ENCODE data around the gene HPDL. TPM values are rescaled to one million over a fixed set of nuclear protein-coding genes. Genes with fewer than 3 reads are reported as not detected.
A peak's percentile ranks its signal among the peaks of the same experiment; 100 is the strongest.

The HPDL gene
- total RNA-seq, 1 experiment from 2014 or later: not detected

DNA sequence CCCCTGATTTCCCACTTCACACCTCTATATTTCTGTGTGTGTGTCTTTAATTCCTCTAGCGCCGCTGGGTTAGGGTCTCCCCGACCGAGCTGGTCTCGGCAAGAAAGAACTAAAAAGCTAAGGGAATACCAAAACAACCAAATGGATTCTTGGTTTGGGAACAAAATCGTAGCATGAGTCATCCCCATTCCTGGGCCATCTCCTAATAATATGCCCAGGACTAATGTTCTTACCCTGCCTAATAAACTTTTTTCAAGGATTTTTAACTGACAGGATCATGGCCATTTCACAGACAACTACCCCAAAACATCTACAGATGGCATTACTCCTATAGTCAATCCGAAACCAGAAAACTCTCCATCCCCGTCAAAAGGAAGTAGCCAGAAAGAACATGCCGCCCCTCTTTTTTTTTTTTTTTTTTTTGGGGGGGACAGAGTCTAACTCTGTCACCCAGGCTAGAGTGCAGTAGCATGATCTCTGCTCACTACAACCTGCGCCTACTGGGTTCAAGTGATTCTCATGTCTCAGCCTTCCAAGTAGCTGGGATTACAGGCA lies 4.1 kb upstream of the HPDL start:
- no peak for DNase-seq (ENCODE audit: low spot score)

DNA sequence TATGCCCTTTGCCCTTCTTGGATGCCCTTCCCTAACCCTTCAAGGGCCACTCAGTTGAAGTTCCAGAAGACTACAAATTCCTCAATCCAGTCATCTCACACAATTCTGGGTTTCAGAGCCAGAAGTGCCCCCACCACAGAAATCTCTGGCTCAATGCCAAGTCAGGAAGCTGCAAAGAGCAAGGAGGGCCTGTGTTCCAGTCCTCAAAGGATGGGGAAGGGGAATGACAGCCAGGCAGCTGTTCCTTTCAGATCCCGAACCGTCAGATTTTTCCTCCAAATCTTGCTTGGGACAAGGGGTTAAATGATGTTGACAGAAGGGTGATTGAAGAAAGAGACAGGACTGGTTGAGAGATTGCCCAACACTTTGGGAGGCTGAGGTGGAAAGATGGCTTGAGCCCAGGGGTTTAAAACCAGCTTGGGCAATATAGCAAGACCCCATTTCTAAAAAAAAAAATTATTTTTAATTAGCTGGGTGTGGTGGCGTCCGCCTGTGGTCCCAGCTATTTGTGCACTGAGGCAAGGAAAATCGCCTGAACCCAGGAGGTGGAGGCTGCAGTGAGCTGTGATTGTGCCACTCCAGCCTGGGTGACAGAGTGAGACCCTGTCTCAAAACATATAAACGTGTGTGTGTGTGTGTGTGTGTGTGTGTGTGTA lies 716 bp upstream of the HPDL start:
- DNase-seq (ENCODE audit: low spot score): no peak

DNA sequence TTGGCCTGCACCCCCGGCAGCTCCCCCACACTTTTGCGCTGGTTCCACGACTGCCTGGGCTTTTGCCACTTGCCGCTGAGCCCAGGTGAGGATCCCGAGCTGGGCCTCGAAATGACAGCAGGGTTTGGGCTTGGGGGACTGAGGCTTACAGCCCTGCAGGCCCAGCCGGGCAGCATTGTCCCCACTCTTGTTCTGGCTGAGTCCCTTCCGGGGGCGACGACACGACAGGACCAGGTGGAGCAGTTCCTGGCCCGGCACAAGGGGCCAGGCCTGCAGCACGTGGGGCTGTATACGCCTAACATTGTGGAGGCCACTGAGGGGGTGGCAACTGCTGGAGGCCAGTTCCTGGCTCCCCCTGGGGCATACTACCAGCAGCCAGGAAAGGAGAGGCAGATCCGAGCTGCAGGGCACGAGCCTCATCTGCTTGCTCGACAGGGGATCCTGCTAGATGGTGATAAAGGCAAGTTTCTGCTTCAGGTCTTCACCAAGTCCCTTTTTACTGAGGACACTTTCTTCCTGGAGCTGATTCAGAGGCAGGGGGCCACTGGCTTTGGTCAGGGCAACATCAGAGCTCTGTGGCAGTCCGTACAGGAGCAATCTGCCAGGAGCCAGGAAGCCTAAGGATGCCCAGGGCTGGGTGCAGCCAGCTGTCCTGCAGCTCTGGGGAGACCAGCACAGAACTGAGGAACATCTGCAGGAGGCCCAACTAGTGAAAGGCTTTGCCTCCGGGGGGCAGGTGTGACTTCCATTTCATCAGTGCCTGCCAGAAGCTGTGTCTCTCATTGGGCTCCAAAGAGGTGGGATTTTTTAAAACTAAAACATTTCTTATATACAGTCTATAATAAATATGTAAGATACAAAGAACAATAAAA lies 1.2 kb downstream of the HPDL start:
- no peak for DNase-seq (ENCODE audit: low spot score)

DNA sequence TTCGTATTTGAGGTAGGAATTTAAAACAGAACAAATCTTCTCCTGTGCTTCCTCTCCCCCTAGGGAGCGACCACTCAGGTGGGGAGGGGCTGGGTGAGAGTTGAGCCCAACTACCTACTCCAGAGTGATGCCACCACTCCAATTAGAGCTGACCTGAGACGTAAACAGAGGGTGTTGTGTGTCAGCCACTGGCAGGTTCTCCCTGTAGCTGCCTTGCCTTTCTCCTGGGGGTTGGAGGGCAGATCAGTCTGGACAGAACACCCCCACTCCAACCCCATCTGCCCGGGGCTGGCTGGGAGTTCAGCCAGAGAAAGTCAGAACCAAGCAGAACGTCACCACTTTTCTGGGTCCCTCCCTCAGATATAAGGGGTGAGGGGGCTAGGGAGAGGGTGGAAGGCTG lies 2.0 kb downstream of the HPDL start:
- DNase-seq (ENCODE audit: low spot score): no peak

DNA sequence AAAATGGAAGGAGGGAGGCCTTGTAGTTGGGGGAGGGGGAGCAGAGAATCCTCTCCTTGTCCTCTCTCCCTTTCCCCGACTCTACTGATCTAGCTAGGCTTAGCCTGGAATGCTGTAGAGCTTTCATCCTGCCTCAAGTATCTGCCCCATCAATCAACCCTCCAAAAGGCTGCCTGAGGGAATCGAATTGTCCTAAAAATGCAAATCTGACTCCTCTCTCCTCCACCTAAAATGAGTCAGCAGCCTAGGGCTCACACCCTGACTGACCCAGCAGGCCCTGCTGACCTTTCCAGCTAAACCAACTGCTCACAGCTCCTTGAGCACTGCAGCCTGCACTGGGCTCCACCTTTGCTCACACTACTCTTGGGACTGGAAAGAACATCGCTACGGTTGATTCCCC lies 2.8 kb downstream of the HPDL start:
- DNase-seq (ENCODE audit: low spot score): no peak

DNA sequence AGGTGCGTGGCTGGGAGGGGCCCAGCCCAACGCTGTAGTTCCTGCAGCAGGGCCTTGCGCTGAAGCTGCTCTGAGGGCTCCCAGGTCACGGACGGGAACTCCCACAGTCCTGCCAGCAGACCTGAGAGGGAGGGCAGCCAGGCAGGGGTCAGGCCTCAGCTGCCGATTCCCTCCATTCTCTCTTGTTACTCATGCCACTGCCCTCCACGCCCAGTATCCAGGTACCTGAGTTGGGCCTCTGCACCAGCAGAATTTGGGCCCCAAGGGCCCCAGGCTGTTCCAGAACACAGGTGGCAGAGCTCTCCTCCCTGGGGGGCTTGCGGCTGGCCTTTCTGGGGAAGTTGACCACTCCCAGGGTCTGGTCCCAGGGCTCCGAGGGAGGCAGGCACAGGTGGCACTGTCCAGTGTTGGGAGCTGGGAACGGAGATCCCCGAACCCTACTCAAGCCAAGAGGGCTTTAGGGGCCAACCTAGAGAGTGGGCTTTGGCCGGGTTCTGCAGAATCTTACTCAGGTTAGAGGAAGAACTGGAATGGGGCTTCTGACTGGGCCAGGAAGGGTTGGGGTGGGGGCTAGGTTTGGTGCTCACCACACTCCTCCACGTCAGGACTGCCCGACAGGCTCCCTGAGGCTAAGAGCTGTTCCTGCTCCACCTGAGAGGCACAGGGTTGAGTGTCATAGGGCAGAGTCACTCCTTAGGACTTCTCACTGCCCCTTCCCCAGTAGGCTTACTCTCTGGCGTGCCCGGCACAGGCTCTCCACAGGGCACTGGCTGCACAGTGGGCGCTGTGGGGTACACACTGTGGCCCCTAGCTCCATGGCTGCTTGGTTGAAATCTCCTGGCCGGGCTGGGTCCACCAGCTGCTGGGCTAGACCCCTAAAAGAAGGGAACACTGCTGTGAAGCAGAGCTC lies 5.0 kb downstream of the HPDL start:
- no peak for DNase-seq (ENCODE audit: low spot score)

DNA sequence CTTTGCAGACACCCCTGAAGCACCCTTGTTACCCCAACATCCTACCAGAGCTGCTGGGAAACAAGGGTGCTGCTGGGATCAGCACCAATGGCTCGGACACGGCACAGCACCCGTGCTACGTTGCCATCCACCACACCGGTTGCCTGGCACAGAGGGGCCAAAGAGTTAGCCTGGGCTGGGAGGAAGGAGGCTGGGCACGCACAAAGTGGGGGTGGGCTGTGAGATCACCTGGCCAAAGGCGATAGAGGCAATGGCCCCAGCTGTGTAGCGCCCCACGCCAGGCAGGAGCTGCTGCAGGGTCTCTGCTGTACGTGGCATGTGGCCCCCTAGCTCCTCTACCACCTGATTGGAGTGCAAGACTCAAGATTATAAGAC lies 5.6 kb downstream of the HPDL start:
- no peak for DNase-seq (ENCODE audit: low spot score)

DNA sequence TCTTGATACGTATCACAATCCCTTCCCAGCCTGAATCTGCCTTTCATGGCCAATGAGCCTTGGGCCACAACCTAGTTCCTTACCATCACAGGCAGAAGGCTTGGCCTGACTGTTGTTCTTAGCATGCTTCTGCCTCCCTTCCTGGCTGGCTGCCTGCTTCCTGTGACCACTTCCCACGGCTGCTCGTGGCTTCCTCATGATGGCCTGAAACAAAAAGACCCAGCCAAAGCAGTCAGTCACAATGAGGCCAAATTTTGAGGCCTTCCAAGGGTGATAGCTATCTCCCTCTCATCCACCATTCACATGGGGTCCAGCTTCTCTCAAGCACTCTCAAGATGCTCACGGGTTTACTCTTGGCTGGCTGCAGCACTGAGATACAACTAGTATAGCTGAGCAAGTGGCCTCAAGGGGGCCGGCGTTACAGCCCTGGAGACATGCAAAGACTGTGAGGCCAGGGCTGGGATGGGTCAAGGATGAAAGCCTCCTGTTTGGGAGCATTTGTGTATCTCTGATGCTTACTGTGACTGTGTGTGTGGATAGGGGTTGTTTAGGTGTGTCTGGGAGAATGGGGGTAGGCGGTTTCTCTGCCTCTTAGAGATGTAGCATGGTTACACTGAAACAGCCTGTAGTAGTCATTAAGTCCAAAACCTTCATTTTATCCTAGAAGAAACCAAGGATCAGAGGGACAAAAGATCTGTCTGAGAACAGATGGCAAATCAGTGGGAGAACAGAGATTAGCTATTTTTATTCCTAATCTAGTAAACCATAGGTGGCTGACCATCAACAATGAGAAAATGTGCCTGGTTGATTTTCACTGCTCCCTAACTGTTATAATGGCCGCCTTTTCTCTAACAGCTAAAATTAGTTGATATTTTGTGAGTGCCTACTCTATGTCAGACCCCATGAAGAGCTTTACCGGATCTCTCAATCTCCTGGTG lies 7.9 kb downstream of the HPDL start:
- no peak for DNase-seq (ENCODE audit: low spot score)

DNA sequence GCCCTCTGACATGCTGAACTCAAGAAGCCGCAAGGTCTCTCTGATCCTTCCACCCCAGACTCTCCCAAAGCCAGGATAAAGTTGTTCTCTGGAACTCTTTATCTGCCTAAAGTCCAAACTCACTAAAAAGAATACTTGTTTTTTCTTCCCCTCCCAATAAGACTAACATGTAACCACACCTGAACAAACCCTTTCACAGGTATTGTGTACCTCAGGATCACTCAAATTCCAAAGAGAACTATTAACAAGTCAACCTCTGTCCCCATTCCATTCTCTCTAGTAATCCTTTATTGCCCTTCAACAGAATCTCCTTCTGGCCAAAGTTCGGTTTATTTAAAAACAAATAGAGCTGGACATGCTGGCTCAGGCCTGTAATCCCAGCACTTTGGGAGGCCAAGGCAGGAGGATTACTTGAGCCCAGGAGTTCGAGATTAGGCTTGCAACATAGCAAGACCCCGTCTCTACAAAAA lies 9.2 kb downstream of the HPDL start:
- no peak for DNase-seq (ENCODE audit: low spot score)

DNA sequence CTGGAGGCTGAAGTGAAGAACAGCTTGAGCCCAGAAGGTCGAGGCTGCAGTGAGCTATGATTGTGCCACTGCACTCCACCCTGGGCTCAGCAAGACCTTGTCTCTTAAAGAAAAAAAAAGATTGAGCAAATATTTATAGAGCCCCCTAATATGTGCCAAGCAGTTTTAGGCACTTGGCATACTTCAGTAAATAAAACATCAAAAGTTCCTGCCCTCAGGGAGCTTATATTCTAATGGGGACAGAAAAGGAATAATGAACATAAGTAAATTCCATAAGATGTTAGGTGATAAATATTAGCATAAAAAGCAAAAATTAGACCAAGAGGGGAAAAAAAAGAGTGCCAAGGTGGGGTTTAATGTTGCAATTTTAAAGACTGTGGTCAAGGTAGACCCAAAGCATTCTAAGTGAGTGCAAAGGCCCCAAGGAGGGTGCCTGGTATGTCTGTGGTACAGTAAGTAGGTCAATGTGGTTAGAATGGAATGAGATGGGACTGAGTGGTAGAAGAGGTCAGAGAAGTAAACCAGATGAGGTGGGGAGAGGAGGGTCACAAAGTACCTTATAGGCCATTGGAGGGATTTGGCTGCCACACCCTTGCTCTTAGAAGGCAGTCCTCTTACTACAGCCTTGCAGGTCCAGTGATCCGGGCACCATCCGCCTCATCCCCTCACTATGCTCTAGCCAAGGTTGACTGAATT lies 11.1 kb downstream of the HPDL start:
- no peak for DNase-seq (ENCODE audit: low spot score)

DNA sequence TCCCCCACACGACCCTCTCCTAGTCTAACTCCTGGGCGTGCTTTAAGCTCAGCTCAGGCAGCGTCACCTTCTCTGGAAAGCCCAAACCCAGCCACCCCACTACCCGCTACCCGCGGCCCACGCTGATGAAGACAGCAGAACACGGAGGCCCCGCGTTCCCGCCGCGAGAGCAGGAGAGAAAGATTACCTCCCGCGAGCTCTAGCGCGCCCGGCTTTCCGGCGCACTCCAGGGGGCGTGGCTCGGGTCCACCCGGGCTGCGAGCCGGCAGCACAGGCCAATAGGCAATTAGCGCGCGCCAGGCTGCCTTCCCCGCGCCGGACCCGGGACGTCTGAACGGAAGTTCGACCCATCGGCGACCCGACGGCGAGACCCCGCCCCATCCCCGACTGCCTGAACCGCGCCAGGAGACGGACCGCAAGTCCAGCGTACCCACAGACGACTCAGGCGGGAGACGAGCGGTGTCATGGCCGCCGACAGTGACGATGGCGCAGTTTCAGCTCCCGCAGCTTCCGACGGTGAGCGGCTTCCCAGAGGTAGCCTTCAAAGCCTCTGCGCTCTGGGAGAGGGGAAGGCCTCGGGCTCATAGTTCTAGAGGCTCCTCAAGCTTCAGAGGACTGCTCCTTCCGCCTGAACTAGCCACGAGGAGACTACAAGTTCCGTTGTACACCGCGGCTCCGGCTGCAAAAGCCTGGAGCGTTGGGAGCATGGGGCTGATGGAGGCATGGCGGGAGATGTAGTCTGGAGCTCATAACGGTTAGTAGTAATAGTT lies 13.3 kb downstream of the HPDL start, which contains the start of the genes MUTYH and TOE1:
TSS of gene MUTYH (minus strand) at position 652 of the 770 bp plus-strand sequence. CDS start 5,935 bp downstream, outside the sequence.
TSS of gene TOE1 (plus strand) at position 382 of the 770 bp plus-strand sequence. CDS start at position 465, 83 bp downstream.
- peak; percentile 82 for DNase-seq (ENCODE audit: low spot score)

DNA sequence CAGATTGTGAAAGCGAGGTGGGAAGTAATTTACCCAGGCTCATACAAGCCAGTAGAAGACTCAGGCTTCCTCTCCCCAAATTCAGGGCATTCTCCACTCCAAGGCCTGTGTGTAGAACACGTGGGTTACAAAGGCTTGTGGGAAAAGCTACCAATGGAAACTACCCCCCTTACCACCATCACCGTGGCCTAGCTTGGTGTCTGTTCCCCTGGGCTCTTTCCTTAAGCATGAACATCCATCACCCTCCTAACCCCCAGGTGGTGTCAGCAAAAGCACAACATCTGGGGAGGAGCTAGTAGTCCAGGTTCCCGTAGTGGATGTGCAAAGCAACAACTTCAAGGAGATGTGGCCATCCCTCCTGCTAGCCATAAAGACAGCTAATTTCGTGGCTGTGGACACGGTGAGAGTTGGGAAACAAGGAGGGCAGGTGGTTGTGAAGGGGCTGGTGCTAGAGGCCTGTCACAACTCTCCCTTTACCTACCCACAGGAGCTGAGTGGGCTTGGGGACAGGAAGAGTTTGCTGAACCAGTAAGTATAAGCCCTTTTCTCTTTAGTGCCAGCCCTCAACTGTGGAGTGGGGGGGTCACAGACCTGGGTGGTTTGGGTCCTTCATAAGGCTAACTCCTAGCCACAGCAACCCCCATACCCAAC lies 14.2 kb downstream of the HPDL start:
- no peak for DNase-seq (ENCODE audit: low spot score)

DNA sequence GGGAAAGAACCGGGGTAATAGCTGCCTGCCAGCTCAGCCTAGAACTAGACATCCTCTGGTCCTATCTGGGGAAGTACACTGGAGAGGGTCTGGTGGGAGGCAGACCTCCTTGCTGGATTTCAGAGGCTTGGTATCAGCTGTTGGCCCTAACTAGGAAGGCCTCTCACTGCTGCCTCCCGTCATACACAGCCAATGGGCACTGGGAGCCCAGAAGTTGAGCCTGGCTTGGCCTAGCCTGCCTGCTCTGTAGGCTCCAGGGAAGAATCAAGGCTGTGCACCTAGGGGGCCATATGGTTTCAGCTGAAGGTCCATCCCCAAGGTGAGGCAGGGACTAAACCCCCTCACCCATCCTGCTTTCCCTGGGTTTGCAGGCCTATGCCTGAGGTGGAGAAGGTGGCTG lies 17.8 kb downstream of the HPDL start:
- DNase-seq (ENCODE audit: low spot score): no peak

DNA sequence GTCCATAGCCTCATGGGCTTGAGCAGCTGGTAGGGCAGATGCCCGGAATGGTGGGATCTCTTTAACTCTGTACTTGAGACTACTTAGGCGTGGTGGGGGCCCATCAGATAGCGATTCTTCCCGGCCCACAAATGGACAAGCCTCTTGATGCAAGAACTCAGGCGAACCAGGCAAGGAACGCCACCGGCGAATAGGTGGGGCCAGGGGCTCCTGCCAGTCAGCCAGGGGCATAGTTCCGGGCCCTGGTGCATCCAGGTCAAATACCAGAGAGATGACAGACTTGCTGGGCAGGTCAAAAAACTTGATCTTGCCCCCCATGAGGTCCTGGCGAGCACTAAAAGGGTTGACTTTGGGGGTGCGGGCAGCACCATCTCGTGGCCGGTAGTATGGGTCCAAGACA lies 18.3 kb downstream of the HPDL start:
- DNase-seq (ENCODE audit: low spot score): no peak

DNA sequence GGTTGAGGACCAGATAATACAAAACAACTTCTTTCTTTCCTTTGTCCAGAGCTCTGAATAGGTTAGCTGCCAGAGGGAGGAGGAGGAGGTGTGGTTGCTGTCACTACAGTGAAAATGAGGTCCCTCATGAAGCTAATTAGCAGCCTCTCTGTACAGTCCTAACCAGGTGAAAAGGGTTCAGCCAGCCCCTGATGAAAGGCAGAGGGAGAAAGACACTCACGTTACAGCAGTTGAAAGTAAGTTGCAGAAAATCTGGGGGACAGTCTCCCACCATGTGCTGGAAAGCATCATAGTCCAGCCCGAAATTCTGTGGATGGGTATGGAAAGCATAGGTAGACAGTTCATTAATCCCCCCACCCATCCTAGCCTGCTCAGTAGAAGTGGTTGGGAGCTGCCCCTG lies 19.8 kb downstream of the HPDL start:
- DNase-seq (ENCODE audit: low spot score): no peak

DNA sequence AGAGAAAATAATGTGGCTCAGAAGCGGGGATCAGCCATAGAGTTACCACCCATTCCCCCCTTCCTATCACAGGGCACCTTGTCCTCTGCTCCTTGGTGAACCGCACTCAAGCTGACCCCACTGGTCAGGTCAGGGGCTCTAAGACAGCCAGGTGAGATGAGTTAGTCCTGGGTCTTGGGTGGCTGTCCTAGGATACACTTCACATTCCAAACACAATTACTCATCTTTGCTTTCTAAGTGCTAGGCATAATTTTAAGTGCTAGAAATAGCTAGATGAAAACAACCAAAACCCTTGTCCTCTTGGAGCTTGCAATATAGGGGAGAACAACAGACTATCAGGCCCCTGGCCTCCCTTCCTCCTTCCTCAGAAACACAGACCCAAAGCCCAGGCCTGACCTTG lies 21.3 kb downstream of the HPDL start:
- DNase-seq (ENCODE audit: low spot score): no peak

DNA sequence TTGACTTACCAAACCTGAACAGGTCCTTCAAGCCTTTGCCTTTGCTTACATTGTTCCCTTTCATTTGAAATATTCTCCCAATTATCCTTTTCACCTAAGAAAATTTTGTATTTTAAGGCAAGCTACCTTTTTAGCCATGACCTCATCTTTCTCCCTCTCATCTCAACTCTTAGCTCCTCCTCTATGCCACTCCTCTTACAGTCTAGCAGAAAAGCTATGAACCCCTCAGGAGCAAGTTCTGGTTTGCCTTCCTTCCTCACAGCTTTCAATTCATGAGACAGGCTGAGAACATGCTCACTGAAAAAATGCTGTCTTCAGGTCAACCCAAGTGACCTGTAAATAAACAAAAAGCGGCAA lies 21.9 kb downstream of the HPDL start:
- no peak for DNase-seq (ENCODE audit: low spot score)

DNA sequence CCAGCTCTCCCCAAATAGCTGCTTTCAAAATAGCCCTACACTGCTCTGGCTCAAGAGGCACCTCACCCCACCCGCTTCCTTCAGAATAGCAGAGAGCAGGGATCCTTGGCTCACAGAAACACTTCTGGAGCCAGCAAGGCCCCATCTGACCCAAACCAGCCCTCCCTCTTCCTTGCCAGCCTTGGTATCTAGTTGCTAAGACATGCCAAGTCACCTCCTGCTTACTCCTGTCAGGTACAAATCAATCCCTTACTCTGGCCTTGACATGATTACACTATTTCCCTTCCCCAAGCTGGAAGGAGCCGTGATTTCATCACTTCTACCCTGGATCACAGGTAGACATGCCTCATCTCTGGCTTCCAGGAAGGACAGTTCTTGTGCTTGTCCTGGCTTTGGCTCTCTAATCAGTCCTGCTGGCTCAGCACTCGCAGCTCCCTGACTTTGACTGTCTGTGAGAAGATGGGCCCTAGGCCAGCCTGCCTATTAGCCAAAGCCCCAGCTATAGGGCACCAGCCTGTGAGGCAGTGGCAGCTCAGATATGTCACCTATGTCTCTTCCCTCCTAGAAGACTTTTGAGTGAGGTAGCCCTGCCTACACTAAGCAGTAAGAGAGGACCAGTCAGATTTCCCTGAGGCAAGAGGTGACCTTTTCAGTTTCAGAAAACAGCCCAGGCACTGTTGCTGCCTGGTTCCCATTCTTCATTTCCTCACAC lies 22.4 kb downstream of the HPDL start:
- no peak for DNase-seq (ENCODE audit: low spot score)

Measured in A172 (cell line).